Stomach (tissue), 9 donors: Measurements from ENCODE around the gene MYO18A. TPM values are rescaled to one million over a fixed set of nuclear protein-coding genes. Genes with fewer than 3 reads are reported as not detected.

Experiments used
- DNase-seq, 2 donors: peaks; one replicate each; pipeline versions ENCODE4 v3.0.0 to v3.0.0-alpha.2; 2013 to 2019
- H3K27ac ChIP-seq, 5 donors: fragments of 200-600 bp in 4 of 5; sonication (generic) in 4 of 5; one replicate each; pipeline ENCODE4 v1.5.1; 2013 to 2019; ENCODE audit warnings: mild to moderate bottlenecking in 1 of 5, moderate library complexity in 1 of 5
- H3K27me3 ChIP-seq, 3 donors: fragments of 200-600 bp; sonication (generic); one replicate each; pipeline ENCODE4 v1.5.1; 2017 to 2019; ENCODE audit warnings: mixed run types in 1 of 3
- H3K36me3 ChIP-seq, 4 donors: fragments of 200-600 bp; sonication (generic); 1 replicate in 3 of 4; 2 replicates in 1 of 4; pipeline ENCODE4 v1.5.1; 2016 to 2019
- H3K4me1 ChIP-seq, 4 donors: fragments of 200-600 bp; sonication (generic); one replicate each; pipeline ENCODE4 v1.5.1; 2016 to 2019
- H3K4me3 ChIP-seq, 4 donors: fragments of 200-600 bp; sonication (generic) in 3 of 4; one replicate each; pipeline ENCODE4 v1.5.1; 2016 to 2019; ENCODE audit warnings: mild to moderate bottlenecking in 1 of 4
- H3K9me3 ChIP-seq, 4 donors: fragments of 200-600 bp; sonication (generic); one replicate each; pipeline ENCODE4 v1.5.1; 2016 to 2019
- EP300 ChIP-seq: sonication (generic); formaldehyde crosslinking; IDR thresholded peaks from one replicate; pipeline ENCODE4 v1.6.1; 2017; ENCODE audit warnings: antibody characterized with exemption
- POLR2A ChIP-seq, 4 donors: fragments of 450-650 bp; IDR thresholded peaks; one replicate each; pipeline ENCODE4 v1.6.1; 2016; ENCODE audit warnings: antibody characterized with exemption in 4 of 4, control low read depth in 2 of 4, mild to moderate bottlenecking in 1 of 4, moderate library complexity in 1 of 4
- POLR2AphosphoS5 ChIP-seq, 3 donors: sonication (generic); formaldehyde crosslinking; IDR thresholded peaks; one replicate each; pipeline ENCODE4 v1.6.1; 2016; ENCODE audit warnings: antibody characterized with exemption in 3 of 3
- WGBS, 5 donors: extraction: QIAGEN DNeasy Blood & Tissue Kit in 3 of 5; methylation state at CpG; one replicate each; pipeline versions ENCODE4 v1.1.5 to v1.1.7; 2013 to 2018; 5-methylcytosine and 5-hydroxymethylcytosine counted together
- intact Hi-C: fragments of 100-400 bp; cut with DNase I; formaldehyde crosslinking; loops from one replicate; pipeline ENCODE4 v1.15.1; 2023; ENCODE audit warnings: low total_unique reads
- polyA plus RNA-seq, 3 donors: library from polyadenylated mRNA; stranded (reverse); fragments of 200-250 nt; gene quantifications; one replicate each; pipeline ENCODE4 v1.2.3, GENCODE V29; 2013
- total RNA-seq, 5 donors: library from RNA; depleted of rRNA; stranded (reverse); fragments of >200 nt; gene quantifications; one replicate each; pipeline versions ENCODE4 v1.1.0 to v1.2.3, GENCODE V29; 2014 to 2016
- TF ChIP-seq, protein P1 (sequence below), 7 experiments: fragments of 450-650 bp in 4 of 7; fragments of 200-600 bp in 3 of 7; sonication (generic) in 3 of 7; IDR thresholded peaks; one replicate each; pipeline ENCODE4 v1.5.1; 2016 to 2019; ENCODE audit warnings: antibody characterized with exemption in 7 of 7, control low read depth in 2 of 7, mild to moderate bottlenecking in 1 of 7
- donor health status: healthy with polysubstance abuse.
- donor health status: Bipolar disorder and iron deficiency.
- donor health status: healthy.

The MYO18A gene
- total and polyA plus RNA-seq, 8 donors = 16.5 to 305 (median 55.5) TPM

GRCh38 chr17:29215174-29215573 lies 35.0 kb upstream of the MYO18A start:
- no peaks in the 10 kb centered on the region for H3K9me3 ChIP-seq
- H3K27me3 ChIP-seq = no peaks in the 10 kb centered on the region
- no peak overlapping the region for H3K27ac ChIP-seq
- DNase-seq = no peak
- no peak overlapping the region for H3K4me3 ChIP-seq
- intact Hi-C loops = loop anchor here (5.0 kb wide), 1 partner anchor 63 kb away; no protein-coding TSS in a partner anchor
- TF ChIP-seq EP300 (no peak), POLR2AphosphoS5 (IDR thresholded peaks at IDR 0.05) (no peak), POLR2A (IDR thresholded peaks at IDR 0.05) (no peak)
- TF ChIP-seq, protein P1, sequence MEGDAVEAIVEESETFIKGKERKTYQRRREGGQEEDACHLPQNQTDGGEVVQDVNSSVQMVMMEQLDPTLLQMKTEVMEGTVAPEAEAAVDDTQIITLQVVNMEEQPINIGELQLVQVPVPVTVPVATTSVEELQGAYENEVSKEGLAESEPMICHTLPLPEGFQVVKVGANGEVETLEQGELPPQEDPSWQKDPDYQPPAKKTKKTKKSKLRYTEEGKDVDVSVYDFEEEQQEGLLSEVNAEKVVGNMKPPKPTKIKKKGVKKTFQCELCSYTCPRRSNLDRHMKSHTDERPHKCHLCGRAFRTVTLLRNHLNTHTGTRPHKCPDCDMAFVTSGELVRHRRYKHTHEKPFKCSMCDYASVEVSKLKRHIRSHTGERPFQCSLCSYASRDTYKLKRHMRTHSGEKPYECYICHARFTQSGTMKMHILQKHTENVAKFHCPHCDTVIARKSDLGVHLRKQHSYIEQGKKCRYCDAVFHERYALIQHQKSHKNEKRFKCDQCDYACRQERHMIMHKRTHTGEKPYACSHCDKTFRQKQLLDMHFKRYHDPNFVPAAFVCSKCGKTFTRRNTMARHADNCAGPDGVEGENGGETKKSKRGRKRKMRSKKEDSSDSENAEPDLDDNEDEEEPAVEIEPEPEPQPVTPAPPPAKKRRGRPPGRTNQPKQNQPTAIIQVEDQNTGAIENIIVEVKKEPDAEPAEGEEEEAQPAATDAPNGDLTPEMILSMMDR (IDR thresholded peaks at IDR 0.05) = no peak
- H3K4me1 ChIP-seq = peaks cover 0 to 9% (median 7%) of the 10 kb centered on the region in 4 donors
- no peaks in the 10 kb centered on the region for H3K36me3 ChIP-seq
- WGBS, 5 donors = 87 to 93% (median 92%) methylated on average over 10 of the region's 10 CpGs

DNA sequence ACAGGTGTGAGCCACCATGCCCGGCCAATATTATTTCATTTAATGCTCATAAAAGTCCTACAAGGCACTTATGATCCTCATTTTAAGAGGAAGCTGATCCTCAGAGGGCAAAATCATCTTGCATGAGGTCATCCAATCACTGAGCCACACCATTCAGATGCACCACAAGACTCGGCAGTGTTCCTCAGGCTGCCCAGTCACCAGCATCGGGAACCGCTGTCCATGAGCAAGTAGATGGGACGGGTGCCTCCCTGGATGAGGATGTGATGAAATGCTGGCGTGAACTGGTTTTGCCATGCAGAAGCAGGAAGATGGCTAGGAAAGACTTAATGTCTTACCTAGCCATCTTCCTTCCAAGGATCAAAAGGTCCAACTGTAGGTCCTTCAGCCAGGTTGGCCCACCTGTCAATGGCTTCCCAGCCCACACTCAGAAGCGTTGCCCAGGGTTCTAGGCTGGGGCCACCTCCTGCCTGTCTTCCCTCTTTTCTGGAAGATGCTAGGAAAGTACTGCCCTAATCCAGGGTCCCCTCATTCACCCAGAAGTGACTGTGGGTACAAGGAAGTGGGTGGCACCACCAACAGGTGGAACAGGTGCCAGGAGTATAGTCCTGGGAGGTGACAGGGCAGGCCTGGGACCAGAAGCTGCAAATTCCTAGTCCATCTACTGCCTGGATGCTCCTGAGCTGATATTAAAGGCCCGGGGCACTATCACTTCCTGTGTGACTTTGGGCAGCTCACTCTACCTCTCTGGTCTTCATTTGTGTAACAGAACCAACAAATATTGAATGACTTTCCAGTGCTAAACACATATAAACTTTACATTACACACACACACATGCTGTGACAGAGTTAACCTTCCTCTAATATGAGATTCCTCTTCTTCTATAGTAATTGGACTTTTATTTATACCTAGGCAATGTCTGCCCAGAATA lies 34.3 kb upstream of the MYO18A start:
- Histone ChIP-seq H3K27me3 (no peaks in the 10 kb centered on the region), H3K4me3 (no peak overlapping the region), H3K9me3 (no peaks in the 10 kb centered on the region), H3K4me1 (peaks cover 0 to 5% (median 4%) of the 10 kb centered on the region in 4 donors), H3K27ac (no peak overlapping the region), H3K36me3 (no peaks in the 10 kb centered on the region)
- no peak for TF ChIP-seq POLR2A (IDR thresholded peaks at IDR 0.05)
- TF ChIP-seq EP300 = no peak
- TF ChIP-seq, protein P1 (IDR thresholded peaks at IDR 0.05) = no peak
- no peak for TF ChIP-seq POLR2AphosphoS5 (IDR thresholded peaks at IDR 0.05)
- intact Hi-C loops = loop anchor here (5.0 kb wide), 1 partner anchor 62 kb away; no protein-coding TSS in a partner anchor
- WGBS, 5 donors = 90% methylated on average over 8 of the region's 8 CpGs
- DNase-seq = no peak

DNA sequence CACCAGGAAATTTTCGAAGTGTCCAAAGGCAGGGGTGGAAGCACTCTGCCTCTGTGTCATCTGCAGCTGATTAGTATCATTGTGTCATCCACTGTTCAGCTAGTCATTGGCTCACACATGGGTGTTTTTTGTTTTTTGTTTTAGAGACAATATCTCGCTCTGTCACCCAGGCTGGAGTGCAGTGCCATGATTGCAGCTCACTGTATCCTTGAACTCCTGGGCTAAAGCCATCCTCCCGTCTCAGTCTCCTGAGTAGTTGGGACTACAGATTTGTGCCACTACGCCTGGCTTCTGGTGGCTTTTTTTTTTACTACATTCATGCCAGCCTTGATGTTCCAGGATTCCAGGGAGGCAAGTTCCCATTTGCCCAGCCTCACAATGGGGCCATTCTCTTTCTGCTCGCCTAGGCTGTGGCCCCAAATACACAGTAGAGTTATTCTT lies 32.5 kb upstream of the MYO18A start:
- no peak overlapping the region for H3K27ac ChIP-seq
- WGBS, 5 donors = 74 to 88% (median 83%) methylated on average over 5 of the region's 5 CpGs
- H3K4me1 ChIP-seq = no peaks in the 10 kb centered on the region
- H3K9me3 ChIP-seq = no peaks in the 10 kb centered on the region
- no peak overlapping the region for H3K4me3 ChIP-seq
- no peak for DNase-seq
- intact Hi-C loops = no loop called here
- no peaks in the 10 kb centered on the region for H3K36me3 ChIP-seq
- H3K27me3 ChIP-seq = no peaks in the 10 kb centered on the region
- no peak for TF ChIP-seq POLR2A (IDR thresholded peaks at IDR 0.05)
- TF ChIP-seq, protein P1 (IDR thresholded peaks at IDR 0.05) = no peak
- TF ChIP-seq EP300 = no peak
- TF ChIP-seq POLR2AphosphoS5 (IDR thresholded peaks at IDR 0.05) = no peak

DNA sequence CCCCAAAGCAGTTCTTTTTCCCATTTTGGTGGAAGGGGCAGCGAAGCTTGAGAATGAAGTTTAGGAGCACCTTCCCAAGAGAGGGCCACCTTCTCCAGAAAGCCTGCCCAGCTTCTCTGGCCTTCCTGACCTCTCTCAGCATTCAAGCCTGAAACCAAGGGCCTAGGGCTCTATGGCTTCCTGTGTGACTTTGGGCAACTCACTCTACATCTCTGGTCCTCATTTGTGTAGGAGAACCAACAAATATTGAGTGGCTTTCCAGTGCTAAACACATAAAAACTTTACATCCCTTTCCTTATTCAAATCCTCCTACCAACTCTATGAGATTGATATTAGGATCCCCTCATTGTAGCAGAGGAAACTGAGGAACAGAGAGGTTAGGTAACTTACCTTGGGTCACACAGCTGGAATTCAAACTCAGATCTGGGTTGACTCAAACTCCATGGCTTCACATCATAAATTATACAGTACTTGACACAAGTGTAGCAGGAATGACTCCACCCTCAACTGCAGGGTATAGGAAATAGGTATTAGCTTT lies 32.0 kb upstream of the MYO18A start:
- no peak for DNase-seq
- H3K27ac ChIP-seq = no peak overlapping the region
- 92 to 100% (median 100%) methylated on average over 1 of the region's 1 CpG for WGBS, 5 donors
- H3K9me3 ChIP-seq = no peaks in the 10 kb centered on the region
- intact Hi-C loops = no loop called here
- no peak overlapping the region for H3K4me3 ChIP-seq
- no peaks in the 10 kb centered on the region for H3K36me3 ChIP-seq
- no peak for TF ChIP-seq POLR2A (IDR thresholded peaks at IDR 0.05)
- TF ChIP-seq, protein P1 (IDR thresholded peaks at IDR 0.05) = no peak
- H3K27me3 ChIP-seq = no peaks in the 10 kb centered on the region
- no peaks in the 10 kb centered on the region for H3K4me1 ChIP-seq
